ENCODE data around the gene CTDNEP1. TPM values are rescaled to one million over a fixed set of nuclear protein-coding genes. Genes with fewer than 3 reads are reported as not detected.

The CTDNEP1 gene
- total RNA-seq, 5 donors from 2014 or later (not counting 1 experiment from before 2014, with no cell fraction given), result 109 to 131 (median 125) TPM

DNA sequence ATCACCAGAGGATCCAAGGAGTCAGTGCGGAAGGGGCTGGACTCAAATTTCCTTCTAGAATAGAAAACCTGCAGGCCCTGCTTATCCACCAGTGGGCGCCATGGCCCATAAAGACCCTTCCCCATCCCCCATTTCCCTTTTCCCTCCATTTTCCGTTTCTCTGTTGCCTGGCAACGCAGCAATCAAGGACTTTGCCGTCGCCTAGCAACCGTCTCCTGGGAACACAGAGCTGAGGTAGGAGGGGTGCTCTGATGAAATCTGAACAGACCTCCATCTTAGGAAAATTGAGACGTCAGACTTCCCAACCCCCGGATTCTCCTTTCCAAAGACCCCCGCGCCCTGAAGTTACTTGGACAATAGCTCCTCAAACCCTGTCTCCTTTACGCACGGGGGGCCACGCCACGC is 37.6 kb downstream of the CTDNEP1 start:
- Mint-ChIP-seq H3K27me3 (peaks cover 0 to 5% of the 10 kb centered on the region in 2 donors), H3K27ac (peak overlapping the region; percentile 95 to 99), H3K36me3 (no peaks in the 10 kb centered on the region), H3K9me3 (no peaks in the 10 kb centered on the region), H3K4me3 (peak overlapping the region; percentile 86 to 92 (median 88)), H3K4me1 (peaks cover 56 to 61% (median 58%) of the 10 kb centered on the region in 3 donors)
- peaks cover 30 to 55% of the 10 kb centered on the region in 2 experiments for H3K4me1 ChIP-seq (ENCODE audit: control insufficient read depth in 1 of 2, extremely low read depth in 1 of 2, insufficient read depth in 2 of 2, low read length in 2 of 2)
- peak overlapping the region; percentile 96 for H3K27ac ChIP-seq (ENCODE audit: low read length)
- H3K9me3 ChIP-seq, result no peaks in the 10 kb centered on the region
- peak overlapping the region; percentile 61 to 62 for H3K4me3 ChIP-seq (ENCODE audit: control insufficient read depth in 1 of 2, extremely low read depth in 1 of 2, low read length in 1 of 2)
- ChIA-PET CTCF (interaction anchor here (0.6 to 1.2 kb wide), 5 partner anchors 10 to 1192 kb away, joined by 3 to 5 read pairs (median 3); partner anchors contain the start of genes GABARAP (in 1 of the 2) and PHF23 (in 1 of the 2)), POLR2A (no interaction called here)
- ATAC-seq (replicated peaks in 1 of 4) (peak in 2 of 4 experiments; percentile 0 to 29), DNase-seq (peak in 27 of 35 experiments; percentile 49 to 91 (median 65))
- no peaks in the 10 kb centered on the region for H3K27me3 ChIP-seq (replicated peaks in 1 of 2; ENCODE audit: control insufficient read depth in 2 of 2, extremely low read depth in 1 of 2, insufficient read depth in 2 of 2, low read length in 1 of 2)
- no peaks in the 10 kb centered on the region for H3K36me3 ChIP-seq (ENCODE audit: control insufficient read depth in 2 of 2, extremely low read depth in 1 of 2, insufficient read depth in 1 of 2, low read length in 1 of 2)
- WGBS (ENCODE audit: insufficient coverage), result 0% methylated on average over 8 of the region's 15 CpGs

DNA sequence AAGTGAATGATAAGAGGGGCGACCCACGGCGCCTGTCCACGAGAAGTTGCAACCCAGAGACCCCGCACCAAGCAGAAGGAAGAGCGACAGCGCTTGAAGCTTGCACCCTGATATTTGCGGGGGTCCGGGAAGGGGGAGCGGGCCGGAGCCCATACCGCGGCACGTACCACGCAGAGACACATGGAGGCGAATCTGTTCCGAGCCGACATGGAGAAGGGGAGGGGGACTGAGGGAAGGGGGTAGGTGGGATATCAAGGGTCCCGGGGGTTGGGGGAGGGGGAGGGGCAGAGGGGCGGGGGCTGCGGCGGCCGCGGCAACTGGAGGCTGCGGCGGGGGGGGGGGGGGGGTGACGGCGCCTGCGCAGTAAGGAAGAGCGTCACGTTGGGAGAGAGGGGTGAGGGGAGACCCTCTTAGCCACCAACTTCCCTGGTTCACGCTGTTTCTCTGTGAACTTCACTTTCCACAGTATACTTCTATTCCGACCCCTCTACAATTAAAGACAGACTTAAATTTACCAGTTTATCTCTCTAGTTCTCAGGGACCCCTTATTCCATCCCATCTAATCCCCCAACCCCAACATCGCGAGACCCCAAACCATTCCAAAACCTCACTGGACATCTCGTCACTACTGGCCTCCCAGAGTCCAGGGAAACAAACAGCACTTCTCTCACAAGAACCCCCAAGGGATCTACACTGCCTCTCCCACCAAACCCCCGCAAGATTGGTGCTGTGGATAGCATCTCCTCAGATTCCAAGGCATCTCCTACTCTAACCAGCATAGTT is 39.9 kb downstream of the CTDNEP1 start:
- H3K36me3 Mint-ChIP-seq, result no peaks in the 10 kb centered on the region
- DNase-seq (no peak), ATAC-seq (replicated peaks in 1 of 4) (no peak)
- ChIA-PET POLR2A (no interaction called here), CTCF (no interaction called here)
- no peaks in the 10 kb centered on the region for H3K9me3 ChIP-seq
- H3K27me3 Mint-ChIP-seq, result peaks cover 0 to 5% of the 10 kb centered on the region in 2 donors
- peak overlapping the region in 1 of 2 donors; percentile 41 for H3K27ac Mint-ChIP-seq
- peak overlapping the region in 1 of 3 donors; percentile 1 for H3K4me3 Mint-ChIP-seq
- H3K4me3 ChIP-seq (ENCODE audit: control insufficient read depth in 1 of 2, extremely low read depth in 1 of 2, low read length in 1 of 2), result no peak overlapping the region
- H3K36me3 ChIP-seq (ENCODE audit: control insufficient read depth in 2 of 2, extremely low read depth in 1 of 2, insufficient read depth in 1 of 2, low read length in 1 of 2), result no peaks in the 10 kb centered on the region
- peaks cover 0 to 2% of the 10 kb centered on the region in 2 experiments for H3K27me3 ChIP-seq (replicated peaks in 1 of 2; ENCODE audit: control insufficient read depth in 2 of 2, extremely low read depth in 1 of 2, insufficient read depth in 2 of 2, low read length in 1 of 2)
- WGBS (ENCODE audit: insufficient coverage), result 57% methylated on average over 12 of the region's 37 CpGs
- no peaks in the 10 kb centered on the region for H3K9me3 Mint-ChIP-seq
- H3K4me1 Mint-ChIP-seq, result peaks cover 41 to 48% (median 45%) of the 10 kb centered on the region in 3 donors
- H3K27ac ChIP-seq (ENCODE audit: low read length), result no peak overlapping the region
- peaks cover 17 to 36% of the 10 kb centered on the region in 2 experiments for H3K4me1 ChIP-seq (ENCODE audit: control insufficient read depth in 1 of 2, extremely low read depth in 1 of 2, insufficient read depth in 2 of 2, low read length in 2 of 2)

DNA sequence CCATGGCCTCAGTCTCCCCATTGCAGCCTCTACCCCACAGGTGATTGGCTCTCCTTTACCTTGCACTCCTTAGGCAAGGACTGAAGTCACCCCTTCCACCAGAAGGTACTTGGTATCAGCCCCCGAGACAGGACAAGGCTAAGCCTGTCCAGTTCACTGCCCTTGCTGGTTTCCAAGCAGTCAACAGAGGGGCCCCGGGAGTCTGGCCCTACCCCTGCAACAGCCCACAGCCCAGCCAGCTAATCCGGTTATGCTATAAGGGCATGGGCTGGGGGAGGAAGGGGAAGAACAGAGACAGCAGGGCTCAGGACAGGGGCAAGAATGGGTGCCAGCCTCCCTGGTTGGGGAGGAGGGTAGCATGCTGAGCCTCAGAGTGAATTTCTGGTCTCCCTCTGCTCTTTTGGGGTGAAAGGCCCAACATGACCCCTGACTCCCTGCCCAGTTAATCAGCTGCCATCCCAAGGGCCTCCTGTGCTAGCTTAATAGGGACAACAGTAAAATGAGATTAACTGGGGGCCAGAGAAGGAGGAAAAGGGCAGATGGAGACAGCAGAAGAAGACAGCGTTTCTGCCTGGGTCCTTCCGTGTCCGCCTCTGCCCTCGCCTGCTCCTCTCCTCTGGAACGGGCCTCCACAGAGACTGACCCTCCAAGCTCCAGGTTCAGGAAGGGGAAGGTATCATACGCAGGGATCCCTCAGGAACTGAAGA is 42.6 kb downstream of the CTDNEP1 start:
- WGBS (ENCODE audit: insufficient coverage), result 93% methylated on average over 6 of the region's 9 CpGs
- Histone ChIP-seq H3K9me3 (no peaks in the 10 kb centered on the region), H3K36me3 (ENCODE audit: control insufficient read depth in 2 of 2, extremely low read depth in 1 of 2, insufficient read depth in 1 of 2, low read length in 1 of 2) (no peaks in the 10 kb centered on the region), H3K27ac (ENCODE audit: low read length) (no peak overlapping the region), H3K4me3 (ENCODE audit: control insufficient read depth in 1 of 2, extremely low read depth in 1 of 2, low read length in 1 of 2) (no peak overlapping the region), H3K4me1 (ENCODE audit: control insufficient read depth in 1 of 2, extremely low read depth in 1 of 2, insufficient read depth in 2 of 2, low read length in 2 of 2) (peaks cover 8 to 35% of the 10 kb centered on the region in 2 experiments), H3K27me3 (replicated peaks in 1 of 2; ENCODE audit: control insufficient read depth in 2 of 2, extremely low read depth in 1 of 2, insufficient read depth in 2 of 2, low read length in 1 of 2) (peaks cover 0 to 2% of the 10 kb centered on the region in 2 experiments)
- ChIA-PET POLR2A (no interaction called here), CTCF (no interaction called here)
- Mint-ChIP-seq H3K4me3 (no peak overlapping the region), H3K4me1 (peaks cover 38 to 48% (median 45%) of the 10 kb centered on the region in 3 donors), H3K27ac (no peak overlapping the region), H3K9me3 (no peaks in the 10 kb centered on the region), H3K36me3 (no peaks in the 10 kb centered on the region), H3K27me3 (peaks cover 0 to 5% of the 10 kb centered on the region in 2 donors)
- ATAC-seq (replicated peaks in 1 of 4) (no peak), DNase-seq (no peak)

DNA sequence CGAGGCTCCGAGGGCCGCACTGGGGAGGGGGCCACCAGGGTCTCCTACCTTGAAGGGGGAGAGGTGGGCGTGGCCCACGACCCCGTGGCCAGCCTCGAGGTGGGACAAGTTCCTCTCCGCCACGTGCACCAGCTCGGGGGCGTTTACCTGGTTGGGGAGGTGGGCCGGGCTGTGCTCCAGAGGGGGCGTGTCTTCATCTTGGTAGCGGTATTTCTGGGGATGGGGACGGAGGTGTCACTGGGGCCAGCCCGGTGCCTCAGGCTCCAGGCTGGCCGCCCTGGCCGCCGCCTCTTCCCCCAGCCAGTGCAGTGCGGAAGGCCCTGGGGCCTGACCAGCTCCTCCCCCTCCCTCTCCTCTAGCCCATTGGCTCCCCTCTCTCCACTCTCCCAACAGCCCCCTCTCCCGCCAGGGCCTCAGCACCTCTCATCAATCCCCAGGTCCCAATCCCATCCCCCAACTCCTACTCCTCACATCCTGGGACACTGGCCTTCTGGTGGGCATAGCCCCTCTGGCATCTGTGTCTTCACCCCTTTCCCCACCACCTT is 43.4 kb downstream of the CTDNEP1 start:
- Mint-ChIP-seq H3K9me3 (no peaks in the 10 kb centered on the region), H3K4me1 (peaks cover 33 to 42% (median 40%) of the 10 kb centered on the region in 3 donors), H3K27me3 (peaks cover 0 to 5% of the 10 kb centered on the region in 2 donors), H3K27ac (no peak overlapping the region), H3K36me3 (no peaks in the 10 kb centered on the region), H3K4me3 (no peak overlapping the region)
- Histone ChIP-seq H3K36me3 (ENCODE audit: control insufficient read depth in 2 of 2, extremely low read depth in 1 of 2, insufficient read depth in 1 of 2, low read length in 1 of 2) (no peaks in the 10 kb centered on the region), H3K27ac (ENCODE audit: low read length) (no peak overlapping the region), H3K27me3 (replicated peaks in 1 of 2; ENCODE audit: control insufficient read depth in 2 of 2, extremely low read depth in 1 of 2, insufficient read depth in 2 of 2, low read length in 1 of 2) (peaks cover 0 to 2% of the 10 kb centered on the region in 2 experiments), H3K9me3 (no peaks in the 10 kb centered on the region), H3K4me1 (ENCODE audit: control insufficient read depth in 1 of 2, extremely low read depth in 1 of 2, insufficient read depth in 2 of 2, low read length in 2 of 2) (peaks cover 8 to 31% of the 10 kb centered on the region in 2 experiments), H3K4me3 (ENCODE audit: control insufficient read depth in 1 of 2, extremely low read depth in 1 of 2, low read length in 1 of 2) (no peak overlapping the region)
- WGBS (ENCODE audit: insufficient coverage), result 67% methylated on average over 14 of the region's 21 CpGs
- CTCF ChIA-PET, result no interaction called here
- no peak for DNase-seq
- ATAC-seq (replicated peaks in 1 of 4), result no peak
- POLR2A ChIA-PET, result no interaction called here

DNA sequence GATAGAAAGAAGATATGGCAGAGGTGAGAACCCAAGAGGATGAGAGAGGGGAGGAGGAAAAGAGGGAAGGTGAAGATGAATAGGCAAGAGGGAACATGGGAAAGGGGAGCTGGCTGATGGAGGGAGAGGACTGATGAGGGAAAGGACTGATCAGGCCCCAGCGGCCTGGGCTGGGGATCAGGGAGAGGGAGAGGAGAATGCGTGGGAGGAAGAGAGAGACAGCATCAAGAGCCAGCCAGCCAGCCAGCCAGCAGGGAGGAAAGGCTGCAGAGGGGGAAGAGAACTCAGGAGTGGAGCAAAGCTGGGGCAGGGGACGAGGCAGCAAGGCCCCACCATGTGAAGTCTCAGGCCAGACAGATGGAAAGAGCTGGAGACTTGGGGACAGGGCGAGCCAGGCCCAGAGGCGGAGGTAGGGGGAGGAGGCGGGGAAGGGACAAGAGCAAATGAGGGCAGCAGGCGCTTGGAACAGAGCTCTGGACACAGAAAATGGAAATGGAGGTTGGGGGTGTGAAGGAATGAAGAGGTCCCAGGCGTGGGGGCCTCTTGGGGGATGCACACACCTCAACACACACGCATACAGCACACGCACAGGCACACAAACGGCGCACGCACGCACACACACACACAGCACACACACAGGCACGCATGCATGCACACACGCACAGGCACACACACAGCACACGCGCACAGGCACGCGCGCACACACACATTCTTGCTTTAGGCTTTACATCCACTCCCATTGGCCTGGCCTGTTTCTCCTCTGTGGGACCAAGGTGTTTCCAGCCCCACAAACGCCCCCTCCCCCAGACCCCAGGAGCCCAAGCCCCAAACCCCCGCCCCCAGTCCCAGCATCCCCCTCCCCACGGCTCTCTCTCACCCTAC is 44.2 kb downstream of the CTDNEP1 start:
- POLR2A ChIA-PET, result no interaction called here
- DNase-seq (no peak), ATAC-seq (replicated peaks in 1 of 4) (no peak)
- Mint-ChIP-seq H3K27ac (peak overlapping the region; percentile 16 to 28), H3K4me3 (no peak overlapping the region), H3K36me3 (no peaks in the 10 kb centered on the region), H3K4me1 (peaks cover 32 to 45% (median 41%) of the 10 kb centered on the region in 3 donors), H3K27me3 (peaks cover 0 to 5% of the 10 kb centered on the region in 2 donors), H3K9me3 (no peaks in the 10 kb centered on the region)
- Histone ChIP-seq H3K36me3 (ENCODE audit: control insufficient read depth in 2 of 2, extremely low read depth in 1 of 2, insufficient read depth in 1 of 2, low read length in 1 of 2) (no peaks in the 10 kb centered on the region), H3K4me1 (ENCODE audit: control insufficient read depth in 1 of 2, extremely low read depth in 1 of 2, insufficient read depth in 2 of 2, low read length in 2 of 2) (peaks cover 8 to 30% of the 10 kb centered on the region in 2 experiments), H3K4me3 (ENCODE audit: control insufficient read depth in 1 of 2, extremely low read depth in 1 of 2, low read length in 1 of 2) (no peak overlapping the region), H3K27ac (ENCODE audit: low read length) (no peak overlapping the region), H3K27me3 (replicated peaks in 1 of 2; ENCODE audit: control insufficient read depth in 2 of 2, extremely low read depth in 1 of 2, insufficient read depth in 2 of 2, low read length in 1 of 2) (peaks cover 0 to 2% of the 10 kb centered on the region in 2 experiments), H3K9me3 (no peaks in the 10 kb centered on the region)
- 94% methylated on average over 12 of the region's 24 CpGs for WGBS (ENCODE audit: insufficient coverage)
- CTCF ChIA-PET, result no interaction called here

Measured in T-cell (primary cell).